ENCODE results near the gene SLCO1A2.
"Not testable (repeated sequence)": the region's sequence is repeated elsewhere in the genome, so short reads cannot be mapped to it uniquely, and the experiment has no call there.

SLCO1A2 gene

GRCh38 chr12:21334771-21335325, at the start of gene SLCO1A2:
SLCO1A2 (minus strand) TSS chr12:21334917; CDS start chr12:21334647, 270 bp downstream.
- DNase-seq (ENCODE audit: low read depth in 2 of 2), result no peak

GRCh38 chr12:21384261-21384660, 49.5 kb upstream of the SLCO1A2 start:
- no peak for DNase-seq (ENCODE audit: low read depth in 2 of 2)

GRCh38 chr12:21381320-21381719, 46.6 kb upstream of the SLCO1A2 start:
- DNase-seq (ENCODE audit: low read depth in 2 of 2), result not testable (repeated sequence)

GRCh38 chr12:21379218-21379617, 44.5 kb upstream of the SLCO1A2 start:
- no peak for DNase-seq (ENCODE audit: low read depth in 2 of 2)

- DNase-seq (ENCODE audit: low read depth in 2 of 2), result no peak
Measured at GRCh38 chr12:21372602-21373001, 37.9 kb upstream of the SLCO1A2 start, which contains the start of gene IAPP. IAPP (plus strand) TSS chr12:21372902; CDS start chr12:21373352, 450 bp downstream.

GRCh38 chr12:21370845-21371449, 36.2 kb upstream of the SLCO1A2 start:
- no peak for DNase-seq (ENCODE audit: low read depth in 2 of 2)

GRCh38 chr12:21369141-21369980, 34.6 kb upstream of the SLCO1A2 start:
- DNase-seq (ENCODE audit: low read depth in 2 of 2), result no peak

- not testable (repeated sequence) for DNase-seq (ENCODE audit: low read depth in 2 of 2)
Measured at GRCh38 chr12:21360632-21361031, 25.9 kb upstream of the SLCO1A2 start.

GRCh38 chr12:21354641-21355040, 19.9 kb upstream of the SLCO1A2 start:
- no peak for DNase-seq (ENCODE audit: low read depth in 2 of 2)

- no peak for DNase-seq (ENCODE audit: low read depth in 2 of 2)
Measured at GRCh38 chr12:21353948-21354347, 19.2 kb upstream of the SLCO1A2 start.

GRCh38 chr12:21353487-21353886, 18.8 kb upstream of the SLCO1A2 start:
- DNase-seq (ENCODE audit: low read depth in 2 of 2), result no peak

GRCh38 chr12:21350975-21351374, 16.3 kb upstream of the SLCO1A2 start:
- DNase-seq (ENCODE audit: low read depth in 2 of 2), result no peak

GRCh38 chr12:21346542-21347205, 12.0 kb upstream of the SLCO1A2 start:
- no peak for DNase-seq (ENCODE audit: low read depth in 2 of 2)

- no peak for DNase-seq (ENCODE audit: low read depth in 2 of 2)
Measured at GRCh38 chr12:21343636-21344035, 8.9 kb upstream of the SLCO1A2 start.

GRCh38 chr12:21341769-21342168, 7.1 kb upstream of the SLCO1A2 start:
- no peak for DNase-seq (ENCODE audit: low read depth in 2 of 2)

- DNase-seq (ENCODE audit: low read depth in 2 of 2), result no peak
Measured at GRCh38 chr12:21340403-21340802, 5.7 kb upstream of the SLCO1A2 start.

GRCh38 chr12:21339921-21340320, 5.2 kb upstream of the SLCO1A2 start:
- DNase-seq (ENCODE audit: low read depth in 2 of 2), result no peak

GRCh38 chr12:21337959-21338744, 3.4 kb upstream of the SLCO1A2 start:
- DNase-seq (ENCODE audit: low read depth in 2 of 2), result no peak

GRCh38 chr12:21337453-21337852, 2.7 kb upstream of the SLCO1A2 start:
- DNase-seq (ENCODE audit: low read depth in 2 of 2), result no peak

- DNase-seq (ENCODE audit: low read depth in 2 of 2), result no peak
Measured at GRCh38 chr12:21336656-21337055, 1.9 kb upstream of the SLCO1A2 start.

- DNase-seq (ENCODE audit: low read depth in 2 of 2), result no peak
Measured at GRCh38 chr12:21330682-21331253, 3.9 kb downstream of the SLCO1A2 start.
